Keratinocyte (primary cell): Measurements from ENCODE around the gene KIAA0825. TPM values are rescaled to one million over a fixed set of nuclear protein-coding genes. Genes with fewer than 3 reads are reported as not detected.

Experiments used
- DNase-seq: peaks from one replicate; pipeline ENCODE4 v3.0.0-alpha.2; 2011; ENCODE audit warnings: low read depth, missing footprints, low spot score
- FAIRE-seq: peaks from 2 replicates; lab custom pipeline; 2011; peaks lifted over from hg19 to GRCh38; lab: Jason Lieb, UNC
- H2AFZ ChIP-seq: 2 replicates; pipeline ENCODE4 v1.6.0; 2012; ENCODE audit warnings: low read length, control low read depth, inconsistent platforms; ENCODE audit not compliant: control insufficient read depth
- H3K27ac ChIP-seq: 2 replicates; pipeline ENCODE4 v1.5.1; 2011; ENCODE audit warnings: low read length; ENCODE audit not compliant: control insufficient read depth, insufficient read depth
- H3K27me3 ChIP-seq: 3 replicates; pipeline ENCODE4 v1.6.0; 2011; ENCODE audit warnings: low read length; ENCODE audit not compliant: control insufficient read depth, insufficient read depth; ENCODE audit errors: extremely low read depth
- H3K36me3 ChIP-seq, 2 experiments: 2 replicates in 1 of 2; 3 replicates in 1 of 2; pipeline ENCODE4 v1.5.1; 2011; ENCODE audit warnings: low read length in 2 of 2, mild to moderate bottlenecking in 1 of 2; ENCODE audit not compliant: control insufficient read depth in 2 of 2, insufficient read depth in 2 of 2; ENCODE audit errors: extremely low read depth in 1 of 2
- H3K4me1 ChIP-seq: 3 replicates; pipeline ENCODE4 v1.5.1; 2011; ENCODE audit warnings: low read length; ENCODE audit not compliant: control insufficient read depth, insufficient read depth; ENCODE audit errors: extremely low read depth
- H3K4me2 ChIP-seq: 3 replicates; pipeline ENCODE4 v1.6.0; 2011; ENCODE audit warnings: low read depth, low read length; ENCODE audit not compliant: control insufficient read depth, insufficient read depth; ENCODE audit errors: extremely low read depth
- H3K4me3 ChIP-seq, 3 experiments: fragments of 200-600 bp in 1 of 3; sonication (generic) in 1 of 3; 2 replicates in 2 of 3; 3 replicates in 1 of 3; pipeline ENCODE4 v1.5.1; 2011 to 2016; ENCODE audit warnings: low read length in 3 of 3, mild to moderate bottlenecking in 3 of 3, control low read depth in 2 of 3, inconsistent platforms in 1 of 3, low read depth in 1 of 3, mixed read lengths in 1 of 3, mixed run types in 1 of 3, moderate library complexity in 1 of 3; ENCODE audit not compliant: control insufficient read depth in 2 of 3, insufficient read depth in 2 of 3; ENCODE audit errors: extremely low read depth in 1 of 3
- H3K79me2 ChIP-seq: 2 replicates; pipeline ENCODE4 v1.6.0; 2012; ENCODE audit warnings: low read length; ENCODE audit not compliant: control insufficient read depth, insufficient read depth
- H3K9ac ChIP-seq: 3 replicates; pipeline ENCODE4 v1.6.0; 2011; ENCODE audit warnings: low read length; ENCODE audit not compliant: control insufficient read depth, insufficient read depth; ENCODE audit errors: extremely low read depth
- H3K9me1 ChIP-seq: 3 replicates; pipeline ENCODE4 v1.6.0; 2011; ENCODE audit warnings: low read length; ENCODE audit not compliant: control insufficient read depth, insufficient read depth; ENCODE audit errors: extremely low read depth
- H3K9me3 ChIP-seq: 2 replicates; pipeline ENCODE4 v1.5.1; 2012; ENCODE audit warnings: low read depth, low read length; ENCODE audit not compliant: control insufficient read depth
- H4K20me1 ChIP-seq: 3 replicates; pipeline ENCODE4 v1.6.0; 2011; ENCODE audit warnings: low read length; ENCODE audit not compliant: control insufficient read depth, insufficient read depth; ENCODE audit errors: extremely low read depth
- EZH2 ChIP-seq: IDR thresholded peaks from one replicate; pipeline ENCODE4 v1.6.1; 2012; ENCODE audit warnings: inconsistent platforms, mild to moderate bottlenecking, low read length, moderate library complexity
- dilution Hi-C: fragments of 300-500 bp; cut with MboI; formaldehyde crosslinking; loops from one replicate; pipeline ENCODE4 v1.7.0; 2020; ENCODE audit warnings: low sequenced_read_pairs; ENCODE audit not compliant: extremely low pct_ligation_motif_present
- polyA plus RNA-seq, 5 experiments: library from polyadenylated mRNA; depleted of rRNA in 3 of 5; stranded (reverse) in 3 of 5; stranded (forward) in 1 of 5; unstranded in 1 of 5; fragments of >200 nt; gene quantifications; 1 replicate in 1 of 5; 2 replicates in 3 of 5; 3 replicates in 1 of 5; pipeline versions ENCODE4 v1.2.1 to v1.2.3, GENCODE V29; 2011 to 2012; ENCODE audit warnings: missing spikeins in 2 of 5, low read depth in 1 of 5, low replicate concordance in 1 of 5
- TF ChIP-seq, protein P1 (sequence below), 3 experiments: IDR thresholded peaks in 1 of 3; conservative IDR thresholded peaks in 1 of 3; optimal IDR thresholded peaks in 1 of 3; 2 replicates in 2 of 3; 3 replicates in 1 of 3; pipeline versions ENCODE3 to v1.5.1; 2011; ENCODE audit warnings: low read length in 3 of 3, mild to moderate bottlenecking in 3 of 3, moderate library complexity in 2 of 3, control low read depth in 1 of 3, inconsistent platforms in 1 of 3; ENCODE audit not compliant: insufficient read depth in 2 of 3; ENCODE audit errors: extremely low read depth in 1 of 3

The KIAA0825 gene
- polyA plus RNA-seq, 1 donor (not counting 4 experiments of a cell fraction or from before 2014, with no cell fraction given) = 1.2 TPM

DNA sequence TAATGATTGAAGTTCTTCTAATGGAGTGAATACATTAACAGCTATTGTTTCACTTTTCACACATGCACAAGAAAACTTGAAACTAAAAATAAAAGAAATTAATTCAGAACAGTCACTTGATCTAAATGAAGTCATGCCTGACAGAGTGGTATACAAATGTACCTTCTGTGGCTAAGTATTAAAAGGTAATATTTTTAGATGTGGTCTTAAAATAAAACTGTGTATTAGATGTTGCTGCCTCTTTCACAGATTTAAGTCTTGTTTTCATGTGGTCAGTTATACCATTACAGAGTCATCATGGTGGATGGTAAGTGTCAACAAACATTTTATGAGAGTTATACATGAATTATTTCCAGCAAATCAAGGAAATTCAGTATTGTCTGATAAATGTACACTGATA, 47.0 kb downstream of the KIAA0825 start:
- Histone ChIP-seq H3K27me3 (no peaks in the 10 kb centered on the region), H3K4me2 (no peak overlapping the region), H2AFZ (no peak overlapping the region), H3K4me3 (no peak overlapping the region), H4K20me1 (no peaks in the 10 kb centered on the region), H3K27ac (no peak overlapping the region), H3K9me1 (no peaks in the 10 kb centered on the region), H3K79me2 (no peaks in the 10 kb centered on the region), H3K9ac (no peak overlapping the region), H3K36me3 (no peaks in the 10 kb centered on the region), H3K4me1 (peaks cover 11% of the 10 kb centered on the region), H3K9me3 (no peaks in the 10 kb centered on the region)
- no peak for DNase-seq
- TF ChIP-seq, protein P1, sequence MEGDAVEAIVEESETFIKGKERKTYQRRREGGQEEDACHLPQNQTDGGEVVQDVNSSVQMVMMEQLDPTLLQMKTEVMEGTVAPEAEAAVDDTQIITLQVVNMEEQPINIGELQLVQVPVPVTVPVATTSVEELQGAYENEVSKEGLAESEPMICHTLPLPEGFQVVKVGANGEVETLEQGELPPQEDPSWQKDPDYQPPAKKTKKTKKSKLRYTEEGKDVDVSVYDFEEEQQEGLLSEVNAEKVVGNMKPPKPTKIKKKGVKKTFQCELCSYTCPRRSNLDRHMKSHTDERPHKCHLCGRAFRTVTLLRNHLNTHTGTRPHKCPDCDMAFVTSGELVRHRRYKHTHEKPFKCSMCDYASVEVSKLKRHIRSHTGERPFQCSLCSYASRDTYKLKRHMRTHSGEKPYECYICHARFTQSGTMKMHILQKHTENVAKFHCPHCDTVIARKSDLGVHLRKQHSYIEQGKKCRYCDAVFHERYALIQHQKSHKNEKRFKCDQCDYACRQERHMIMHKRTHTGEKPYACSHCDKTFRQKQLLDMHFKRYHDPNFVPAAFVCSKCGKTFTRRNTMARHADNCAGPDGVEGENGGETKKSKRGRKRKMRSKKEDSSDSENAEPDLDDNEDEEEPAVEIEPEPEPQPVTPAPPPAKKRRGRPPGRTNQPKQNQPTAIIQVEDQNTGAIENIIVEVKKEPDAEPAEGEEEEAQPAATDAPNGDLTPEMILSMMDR (optimal IDR thresholded peaks at IDR 0.05 in 1 of 3, IDR thresholded peaks at IDR 0.05 in 1 of 3, conservative IDR thresholded peaks at IDR 0.05 in 1 of 3; ENCODE audit: extremely low read depth in 1 of 3, insufficient read depth in 2 of 3, low read length in 3 of 3) = no peak
- TF ChIP-seq EZH2 = no peak
- FAIRE-seq = no peak
- dilution Hi-C loops = no loop called here

DNA sequence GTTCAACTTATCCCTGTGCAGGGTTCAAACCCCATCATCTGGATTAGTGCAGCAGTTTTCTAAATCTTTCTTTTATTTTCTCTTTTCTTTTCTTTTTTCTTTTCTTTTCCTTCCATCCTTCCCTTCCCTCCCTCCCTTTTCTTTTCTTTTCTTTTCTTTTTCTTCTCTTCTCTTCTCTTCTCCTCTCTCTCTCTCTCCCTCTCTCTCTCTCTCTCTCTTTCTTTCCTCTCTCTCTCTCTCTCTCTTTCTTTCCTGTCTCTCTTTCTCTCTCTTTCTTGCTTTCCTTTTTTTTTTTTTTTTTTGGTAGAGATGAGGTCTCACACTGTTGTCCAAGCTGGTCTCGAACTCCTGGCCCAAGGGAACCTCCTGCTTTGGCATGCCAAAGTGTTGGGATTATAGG, 53.6 kb downstream of the KIAA0825 start:
- DNase-seq (no peak), FAIRE-seq (no peak)
- Histone ChIP-seq H3K9me1 (no peaks in the 10 kb centered on the region), H3K27me3 (no peaks in the 10 kb centered on the region), H3K36me3 (no peaks in the 10 kb centered on the region), H3K4me1 (no peaks in the 10 kb centered on the region), H3K9me3 (no peaks in the 10 kb centered on the region), H3K4me3 (no peak overlapping the region), H3K79me2 (no peaks in the 10 kb centered on the region), H2AFZ (no peak overlapping the region), H4K20me1 (no peaks in the 10 kb centered on the region), H3K4me2 (no peak overlapping the region), H3K27ac (no peak overlapping the region), H3K9ac (no peak overlapping the region)
- TF ChIP-seq, protein P1 (optimal IDR thresholded peaks at IDR 0.05 in 1 of 3, IDR thresholded peaks at IDR 0.05 in 1 of 3, conservative IDR thresholded peaks at IDR 0.05 in 1 of 3; ENCODE audit: extremely low read depth in 1 of 3, insufficient read depth in 2 of 3, low read length in 3 of 3) = no peak
- TF ChIP-seq EZH2 = no peak
- dilution Hi-C loops = no loop called here
